ENCODE results near the gene AP1M1. TPM values are rescaled to one million over a fixed set of nuclear protein-coding genes. Genes with fewer than 3 reads are reported as not detected.

AP1M1 gene
- 100 to 1,000 TPM; 112 TPM for total RNA-seq

- DNase-seq = peak; percentile 99 to 100
- H3K27me3 Mint-ChIP-seq (ENCODE audit: low read depth) = no peaks in the 10 kb centered on the region
- peaks cover 0 to 10% of the 10 kb centered on the region in 2 donors for H3K36me3 Mint-ChIP-seq (ENCODE audit: insufficient read depth in 2 of 2)
- ATAC-seq (replicated peaks in 1 of 2) = peak; percentile 94 to 95
- H3K27ac Mint-ChIP-seq = peak within 1 kb of the TSS; percentile 94
- no peaks in the 10 kb centered on the region for H3K9me3 Mint-ChIP-seq
- H3K4me3 Mint-ChIP-seq = peak within 1 kb of the TSS; percentile 82 to 95
- H3K4me1 Mint-ChIP-seq (ENCODE audit: low read depth) = peaks cover 51% of the 10 kb centered on the region
Measured at GRCh38 chr19:16197622-16198369, at the start of gene AP1M1. TSS of gene AP1M1 (plus strand) at chr19:16197911. CDS start at chr19:16198027, 116 bp downstream.

GRCh38 chr19:16148443-16149229, 49.1 kb upstream of the AP1M1 start:
- H3K36me3 Mint-ChIP-seq (ENCODE audit: insufficient read depth in 2 of 2) = peaks cover 4 to 14% of the 10 kb centered on the region in 2 donors
- no peaks in the 10 kb centered on the region for H3K27me3 Mint-ChIP-seq (ENCODE audit: low read depth)
- no peaks in the 10 kb centered on the region for H3K9me3 Mint-ChIP-seq
- DNase-seq (no peak), ATAC-seq (replicated peaks in 1 of 2) (no peak)
- no peak overlapping the region for H3K27ac Mint-ChIP-seq
- no peak overlapping the region for H3K4me3 Mint-ChIP-seq
- peaks cover 22% of the 10 kb centered on the region for H3K4me1 Mint-ChIP-seq (ENCODE audit: low read depth)

DNA sequence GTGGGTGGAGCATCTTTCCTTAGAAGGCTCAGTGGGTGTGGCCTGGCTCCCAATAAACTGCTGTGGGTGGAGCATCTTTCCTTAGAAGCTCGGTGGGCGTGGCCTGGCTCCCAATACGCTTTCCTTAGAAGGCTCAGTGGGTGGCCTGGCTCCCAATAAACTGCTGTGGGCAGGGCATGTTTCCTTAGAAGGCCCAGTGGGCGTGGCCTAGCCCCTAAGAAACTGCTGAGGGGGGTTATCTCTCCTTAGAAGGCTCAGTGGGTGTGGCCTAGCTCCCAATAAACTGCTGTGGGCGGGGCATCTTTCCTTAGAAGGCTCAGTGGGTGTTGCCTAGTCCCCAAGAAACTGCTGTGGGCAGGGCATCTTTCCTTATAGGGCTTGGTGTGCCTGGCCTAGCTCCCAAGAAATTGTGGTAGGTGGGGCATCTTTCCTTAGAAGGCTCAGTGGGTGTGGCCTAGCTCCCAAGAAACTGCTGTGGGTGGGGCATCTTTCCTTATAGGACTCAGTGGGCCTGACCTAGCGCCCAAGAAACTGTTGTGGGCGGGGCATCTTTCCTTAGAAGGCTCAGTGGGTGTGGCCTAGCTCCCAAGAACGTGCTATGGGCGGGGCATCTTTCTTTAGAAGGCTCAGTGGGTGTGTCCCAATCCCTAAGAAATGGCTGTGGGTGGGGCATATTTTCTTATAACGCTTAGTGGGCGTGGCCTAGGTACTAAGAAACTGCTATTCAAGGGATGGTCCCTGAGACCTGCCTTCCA, 44.0 kb upstream of the AP1M1 start:
- no peaks in the 10 kb centered on the region for H3K27me3 Mint-ChIP-seq (ENCODE audit: low read depth)
- DNase-seq = no peak
- H3K36me3 Mint-ChIP-seq (ENCODE audit: insufficient read depth in 2 of 2) = peaks cover 9 to 31% of the 10 kb centered on the region in 2 donors

DNA sequence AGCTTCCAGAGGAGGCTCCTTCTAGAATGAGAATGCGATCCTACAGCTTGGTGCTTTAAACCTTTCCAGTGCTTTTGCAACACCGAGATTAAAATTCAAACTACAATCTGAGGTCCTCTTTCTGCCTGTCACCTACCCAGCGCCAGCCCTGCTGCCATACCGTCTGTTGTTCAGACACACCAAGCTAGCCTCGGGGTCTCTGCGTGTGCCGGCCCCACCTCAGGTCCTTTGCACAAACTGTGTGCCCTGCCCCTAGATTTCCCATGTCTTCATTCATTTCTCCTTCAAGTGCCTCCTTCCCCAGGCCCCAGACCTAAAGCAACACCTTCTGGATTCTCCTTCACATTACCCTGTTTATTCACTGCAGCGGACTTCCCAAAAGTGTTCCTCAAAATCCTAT, 43.2 kb upstream of the AP1M1 start:
- Mint-ChIP-seq H3K4me1 (ENCODE audit: low read depth) (peaks cover 5% of the 10 kb centered on the region), H3K36me3 (ENCODE audit: insufficient read depth in 2 of 2) (peaks cover 9 to 27% of the 10 kb centered on the region in 2 donors), H3K27ac (no peak overlapping the region), H3K27me3 (ENCODE audit: low read depth) (no peaks in the 10 kb centered on the region), H3K4me3 (no peak overlapping the region), H3K9me3 (no peaks in the 10 kb centered on the region)
- DNase-seq (no peak), ATAC-seq (replicated peaks in 1 of 2) (no peak)

More for the DNA sequence above, 44.0 kb upstream of the AP1M1 start:
- Mint-ChIP-seq H3K9me3 (no peaks in the 10 kb centered on the region), H3K4me1 (ENCODE audit: low read depth) (peaks cover 5% of the 10 kb centered on the region), H3K4me3 (no peak overlapping the region), H3K27ac (no peak overlapping the region)
- no peak for ATAC-seq (replicated peaks in 1 of 2)

GRCh38 chr19:16155128-16155527, 42.6 kb upstream of the AP1M1 start:
- ATAC-seq (replicated peaks in 1 of 2) = no peak
- Mint-ChIP-seq H3K4me1 (ENCODE audit: low read depth) (peaks cover 5% of the 10 kb centered on the region), H3K9me3 (no peaks in the 10 kb centered on the region), H3K4me3 (no peak overlapping the region), H3K36me3 (ENCODE audit: insufficient read depth in 2 of 2) (peaks cover 9 to 24% of the 10 kb centered on the region in 2 donors), H3K27ac (no peak overlapping the region), H3K27me3 (ENCODE audit: low read depth) (no peaks in the 10 kb centered on the region)
- no peak for DNase-seq

DNA sequence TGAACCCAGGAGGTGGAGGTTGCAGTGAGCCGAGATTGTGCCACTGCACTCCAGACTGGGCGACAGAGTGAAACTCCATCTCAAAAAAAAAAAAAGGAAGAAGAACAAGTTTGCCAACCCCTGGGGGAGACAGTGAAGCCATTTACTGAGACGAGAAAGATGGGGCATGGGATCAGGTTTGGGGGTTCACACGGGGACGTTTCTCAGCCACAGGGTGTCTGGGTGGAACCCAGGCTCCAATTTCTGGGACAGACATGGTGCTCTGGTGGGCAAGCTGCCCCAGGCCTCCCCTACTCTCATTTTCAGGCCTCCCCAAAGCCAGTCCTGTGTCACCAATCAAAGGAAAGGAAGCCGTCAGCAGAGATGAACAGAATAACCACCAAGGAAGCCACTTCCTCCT, 40.8 kb upstream of the AP1M1 start:
- ATAC-seq (replicated peaks in 1 of 2) (no peak), DNase-seq (no peak)
- Mint-ChIP-seq H3K36me3 (ENCODE audit: insufficient read depth in 2 of 2) (peaks cover 9 to 24% of the 10 kb centered on the region in 2 donors), H3K27me3 (ENCODE audit: low read depth) (no peaks in the 10 kb centered on the region), H3K4me3 (no peak overlapping the region), H3K27ac (no peak overlapping the region), H3K4me1 (ENCODE audit: low read depth) (peaks cover 22% of the 10 kb centered on the region), H3K9me3 (no peaks in the 10 kb centered on the region)

GRCh38 chr19:16157601-16158000, 40.1 kb upstream of the AP1M1 start:
- peaks cover 27% of the 10 kb centered on the region for H3K4me1 Mint-ChIP-seq (ENCODE audit: low read depth)
- no peak for ATAC-seq (replicated peaks in 1 of 2)
- no peak for DNase-seq
- H3K27ac Mint-ChIP-seq = no peak overlapping the region
- H3K9me3 Mint-ChIP-seq = no peaks in the 10 kb centered on the region
- H3K27me3 Mint-ChIP-seq (ENCODE audit: low read depth) = no peaks in the 10 kb centered on the region
- peaks cover 9 to 24% of the 10 kb centered on the region in 2 donors for H3K36me3 Mint-ChIP-seq (ENCODE audit: insufficient read depth in 2 of 2)
- no peak overlapping the region for H3K4me3 Mint-ChIP-seq

DNA sequence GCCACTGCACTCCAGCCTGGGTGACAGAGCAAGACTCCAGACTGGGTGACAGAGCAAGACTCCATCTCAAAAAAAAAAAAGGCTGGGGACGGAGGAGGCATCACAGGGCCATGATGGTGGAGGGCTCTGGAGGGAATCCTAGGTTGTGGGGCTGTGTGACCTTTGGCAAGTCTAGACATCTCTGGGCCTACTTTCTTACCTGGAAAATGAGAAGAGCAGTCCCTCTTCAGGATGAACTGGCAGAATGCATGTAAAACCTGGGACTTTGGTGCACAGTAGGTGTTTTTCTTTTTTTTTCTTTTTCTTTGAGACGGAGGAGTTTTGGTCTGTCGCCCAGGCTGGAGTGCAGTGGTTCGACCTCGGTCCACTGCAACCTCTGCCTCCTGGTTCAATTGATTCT, 38.1 kb upstream of the AP1M1 start:
- DNase-seq (no peak), ATAC-seq (replicated peaks in 1 of 2) (no peak)
- H3K27ac Mint-ChIP-seq = no peak overlapping the region
- H3K27me3 Mint-ChIP-seq (ENCODE audit: low read depth) = no peaks in the 10 kb centered on the region
- peaks cover 5 to 17% of the 10 kb centered on the region in 2 donors for H3K36me3 Mint-ChIP-seq (ENCODE audit: insufficient read depth in 2 of 2)
- H3K9me3 Mint-ChIP-seq = no peaks in the 10 kb centered on the region
- H3K4me3 Mint-ChIP-seq = no peak overlapping the region
- peaks cover 27% of the 10 kb centered on the region for H3K4me1 Mint-ChIP-seq (ENCODE audit: low read depth)

- no peaks in the 10 kb centered on the region for H3K9me3 Mint-ChIP-seq
- no peak for DNase-seq
- no peak overlapping the region for H3K27ac Mint-ChIP-seq
- H3K36me3 Mint-ChIP-seq (ENCODE audit: insufficient read depth in 2 of 2) = peaks cover 0 to 11% of the 10 kb centered on the region in 2 donors
- peaks cover 27% of the 10 kb centered on the region for H3K4me1 Mint-ChIP-seq (ENCODE audit: low read depth)
- no peak for ATAC-seq (replicated peaks in 1 of 2)
- peak overlapping the region; percentile 50 to 64 for H3K4me3 Mint-ChIP-seq
- H3K27me3 Mint-ChIP-seq (ENCODE audit: low read depth) = no peaks in the 10 kb centered on the region
Measured at GRCh38 chr19:16160445-16160942, 37.2 kb upstream of the AP1M1 start.

- ATAC-seq (replicated peaks in 1 of 2) = peak; percentile 85
- peaks cover 0 to 11% of the 10 kb centered on the region in 2 donors for H3K36me3 Mint-ChIP-seq (ENCODE audit: insufficient read depth in 2 of 2)
- H3K27ac Mint-ChIP-seq = peak overlapping the region; percentile 21
- no peaks in the 10 kb centered on the region for H3K27me3 Mint-ChIP-seq (ENCODE audit: low read depth)
- H3K4me1 Mint-ChIP-seq (ENCODE audit: low read depth) = peaks cover 27% of the 10 kb centered on the region
- no peaks in the 10 kb centered on the region for H3K9me3 Mint-ChIP-seq
- peak; percentile 30 to 74 for DNase-seq
- H3K4me3 Mint-ChIP-seq = peak overlapping the region; percentile 50 to 64
Measured at GRCh38 chr19:16160943-16161560, 36.7 kb upstream of the AP1M1 start.

DNA sequence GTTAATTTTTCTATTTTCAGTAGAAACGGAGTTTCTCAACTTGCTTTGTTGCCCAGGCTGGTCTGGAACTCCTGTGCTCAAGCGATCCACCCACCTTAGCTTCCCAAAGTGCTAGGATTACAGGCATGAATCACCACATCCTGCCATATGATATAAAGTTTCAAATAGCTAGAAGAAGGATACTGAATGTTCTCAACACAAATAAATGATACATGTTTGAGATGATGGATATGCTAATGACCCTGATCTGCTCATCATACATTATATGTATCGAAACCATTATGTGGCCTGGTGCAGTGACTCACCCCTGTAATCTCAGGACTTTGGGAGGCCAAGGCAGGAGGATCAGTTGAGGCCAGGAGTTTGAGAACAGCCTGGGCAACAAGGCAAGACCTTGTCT, 35.9 kb upstream of the AP1M1 start:
- H3K4me1 Mint-ChIP-seq (ENCODE audit: low read depth) = peaks cover 24% of the 10 kb centered on the region
- H3K27ac Mint-ChIP-seq = no peak overlapping the region
- DNase-seq = peak in 1 of 2 donors; percentile 45
- H3K9me3 Mint-ChIP-seq = no peaks in the 10 kb centered on the region
- no peaks in the 10 kb centered on the region for H3K27me3 Mint-ChIP-seq (ENCODE audit: low read depth)
- peaks cover 0 to 7% of the 10 kb centered on the region in 2 donors for H3K36me3 Mint-ChIP-seq (ENCODE audit: insufficient read depth in 2 of 2)
- H3K4me3 Mint-ChIP-seq = peak overlapping the region; percentile 50 to 59
- peak; percentile 31 to 36 for ATAC-seq (replicated peaks in 1 of 2)

- no peaks in the 10 kb centered on the region for H3K27me3 Mint-ChIP-seq (ENCODE audit: low read depth)
- no peak overlapping the region for H3K4me3 Mint-ChIP-seq
- DNase-seq (no peak), ATAC-seq (replicated peaks in 1 of 2) (no peak)
- H3K4me1 Mint-ChIP-seq (ENCODE audit: low read depth) = peaks cover 35% of the 10 kb centered on the region
- H3K9me3 Mint-ChIP-seq = no peaks in the 10 kb centered on the region
- H3K27ac Mint-ChIP-seq = no peak overlapping the region
- no peaks in the 10 kb centered on the region for H3K36me3 Mint-ChIP-seq (ENCODE audit: insufficient read depth in 2 of 2)
Measured at GRCh38 chr19:16164222-16164890, 33.4 kb upstream of the AP1M1 start.
